GM18505 (cell line): Measurements from ENCODE around the gene OCEL1.

ENCODE experiments used
- ATAC-seq: cut with Tn5 transposase; IDR thresholded peaks from one replicate; pipeline ENCODE4 v1.9.1; 2021; ENCODE audit not compliant: unreplicated experiment
- POLR2A ChIP-seq: IDR thresholded peaks from 4 replicates; pipeline ENCODE4 v1.6.1; 2011; ENCODE audit warnings: borderline replicate concordance; ENCODE audit not compliant: insufficient read depth, insufficient read length; ENCODE audit errors: extremely low read depth

OCEL1 gene

DNA sequence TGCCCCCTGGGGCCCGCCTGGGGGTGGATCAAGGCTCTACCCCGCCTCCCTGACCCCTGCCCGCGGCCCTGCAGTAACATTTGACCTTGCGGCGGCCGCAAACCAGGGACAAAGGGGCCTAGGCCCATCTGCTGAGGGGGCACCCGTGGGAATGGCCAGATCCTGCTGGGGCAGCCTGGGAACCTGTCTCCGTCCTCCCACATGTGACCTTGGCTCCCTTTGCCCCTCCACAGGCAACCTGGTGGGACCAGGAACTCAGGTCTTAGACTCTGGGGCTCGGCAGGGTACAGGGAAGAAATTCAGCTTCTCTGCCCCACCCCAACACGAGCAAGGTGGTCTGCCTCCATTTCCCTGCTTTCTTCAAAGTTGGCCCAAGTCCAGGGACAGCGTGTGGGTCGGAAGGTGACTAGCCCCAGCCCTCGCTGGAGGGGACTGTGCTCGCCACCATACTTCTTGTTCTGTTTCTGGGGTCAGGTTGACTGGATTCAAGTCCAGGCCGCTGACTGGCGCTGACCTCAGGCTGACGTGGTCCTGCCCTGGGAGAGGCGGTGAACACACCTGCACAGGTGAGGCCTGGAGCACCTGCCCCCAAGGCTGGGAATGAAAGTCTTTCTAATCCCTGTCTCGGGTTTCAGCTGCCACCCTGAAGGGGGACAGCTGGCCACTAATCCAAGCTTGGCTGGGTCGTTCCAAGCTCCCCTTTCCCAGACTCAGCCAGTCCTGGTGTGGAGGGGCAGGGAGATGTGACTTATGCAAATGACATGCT lies 22.2 kb downstream of the OCEL1 start:
- ATAC-seq = no peak
- TF ChIP-seq POLR2A = no peak

DNA sequence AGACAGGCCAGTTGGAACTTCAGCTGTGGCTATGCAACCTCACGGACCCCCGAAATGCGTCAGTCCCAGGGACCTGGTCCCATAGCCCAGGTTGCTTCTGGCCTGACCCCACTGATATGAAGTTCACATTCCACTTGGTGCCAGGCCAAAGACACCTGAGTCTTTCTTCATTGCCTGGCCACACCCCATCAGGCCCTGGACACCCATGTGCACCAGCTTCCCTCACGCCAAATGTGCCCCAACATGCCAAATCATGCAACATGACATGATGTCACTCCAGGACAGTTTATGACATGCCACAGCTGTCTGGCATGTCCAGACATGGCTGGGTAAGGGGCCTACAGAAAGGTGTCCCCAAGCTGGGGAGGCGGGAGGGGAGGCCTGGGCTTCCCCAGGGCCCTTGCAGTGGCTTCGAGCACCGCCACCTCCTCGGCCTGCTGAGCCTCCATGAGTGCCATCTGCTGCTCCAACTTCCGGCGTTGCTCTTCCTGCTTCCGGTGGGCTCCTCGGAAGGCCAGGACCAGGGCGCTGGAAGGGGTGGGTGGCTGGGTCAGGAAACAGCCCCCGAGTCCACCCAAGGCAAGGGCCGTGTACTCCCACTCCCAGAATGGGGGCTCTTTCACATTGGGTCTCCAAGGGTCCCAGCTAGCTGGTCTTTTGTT lies 24.0 kb downstream of the OCEL1 start:
- ATAC-seq = no peak
- TF ChIP-seq POLR2A = no peak

DNA sequence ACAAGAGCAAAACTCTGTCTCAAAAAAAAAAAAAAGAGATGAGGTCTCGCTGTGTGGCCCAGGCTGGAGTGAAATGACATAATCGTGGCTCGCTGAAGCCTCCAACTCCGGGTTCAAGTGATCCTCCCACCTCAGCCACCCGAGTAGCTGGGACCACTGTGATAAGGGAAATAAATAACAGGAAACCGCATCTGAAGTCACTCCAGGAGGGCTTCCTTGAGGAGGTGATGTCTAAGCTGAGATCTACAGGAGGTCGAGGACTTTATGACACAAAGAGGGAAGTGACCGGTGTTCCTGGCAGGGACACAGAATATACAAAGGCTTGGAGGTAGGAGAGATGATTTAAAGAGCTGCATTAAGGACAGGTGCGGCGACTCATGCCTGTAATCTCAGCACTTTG lies 28.6 kb downstream of the OCEL1 start:
- no peak for ATAC-seq
- TF ChIP-seq POLR2A = no peak

DNA sequence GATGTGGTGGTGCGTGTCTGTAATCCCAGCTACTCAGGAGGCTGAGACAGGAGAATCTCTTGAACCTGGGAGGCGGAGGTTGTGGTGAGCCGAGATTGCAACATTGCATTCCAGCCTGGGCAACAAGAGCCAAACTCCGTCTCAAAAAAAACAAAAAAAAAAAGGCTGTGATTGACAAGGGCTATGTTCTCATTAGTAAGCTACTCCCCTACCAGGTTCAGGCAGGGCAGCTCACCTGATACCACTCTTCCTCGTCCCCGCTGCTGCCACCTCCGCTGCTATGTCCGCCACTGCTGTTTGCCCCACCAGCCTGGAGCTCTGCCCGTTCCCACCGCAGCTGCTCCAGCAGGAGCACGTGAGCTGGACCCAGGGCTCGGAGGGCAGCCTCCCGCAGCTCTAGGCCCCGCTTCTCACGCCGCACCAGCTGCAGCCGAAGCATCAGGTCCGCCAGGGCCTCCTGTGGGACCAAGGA lies 29.2 kb downstream of the OCEL1 start:
- no peak for ATAC-seq
- no peak for TF ChIP-seq POLR2A

DNA sequence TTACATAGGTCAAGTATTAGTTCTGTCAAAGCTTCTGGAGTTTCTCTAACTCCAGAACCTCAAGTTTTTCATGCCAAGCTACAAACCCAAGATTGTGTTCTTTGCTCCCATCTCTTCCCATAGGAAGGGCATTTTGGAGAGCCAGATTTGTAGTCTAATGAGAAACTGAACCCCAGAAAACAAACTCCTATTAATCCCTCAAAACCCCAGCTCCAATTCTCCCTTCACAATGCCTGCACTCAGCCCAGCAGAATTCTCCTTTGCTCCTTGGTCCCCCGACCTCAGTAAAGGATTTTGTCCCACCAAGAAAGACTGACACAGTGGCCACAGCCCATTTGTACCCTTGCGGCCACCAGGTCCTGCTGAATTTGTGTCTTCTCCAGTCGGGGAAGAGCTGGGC lies 30.1 kb downstream of the OCEL1 start:
- no peak for TF ChIP-seq POLR2A
- ATAC-seq = no peak

DNA sequence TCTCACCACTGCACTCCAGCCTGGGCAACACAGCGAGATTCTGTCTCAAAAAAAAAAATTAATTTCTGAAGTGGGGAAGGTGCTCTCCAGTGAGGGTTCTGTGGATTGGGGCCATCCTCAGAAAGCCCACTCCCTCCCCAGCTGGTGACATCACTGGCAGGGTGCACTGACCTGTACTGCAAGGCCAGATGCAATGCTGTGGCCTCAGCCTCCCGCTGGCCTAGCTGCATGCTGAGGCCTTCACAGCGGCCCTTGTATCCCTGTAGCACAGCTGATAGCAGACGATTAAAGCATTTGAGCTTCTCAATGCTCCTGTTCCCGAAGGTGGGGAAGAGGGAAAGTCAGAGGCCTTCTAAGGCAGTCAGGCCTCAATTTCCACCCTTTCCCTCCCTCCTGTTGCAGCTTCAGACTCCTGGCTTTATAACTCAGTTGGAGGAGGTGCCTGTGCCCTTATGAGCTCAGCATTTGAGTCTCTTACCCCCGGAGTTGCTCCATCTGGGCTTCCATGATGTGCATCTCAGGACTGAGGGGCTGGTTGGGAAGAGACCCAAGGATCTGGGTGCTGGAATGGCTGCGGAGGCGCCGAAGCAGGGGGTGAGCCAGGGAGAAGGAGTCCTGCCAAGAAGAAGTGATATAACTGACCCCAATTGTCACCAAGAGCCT lies 33.2 kb downstream of the OCEL1 start:
- no peak for ATAC-seq
- no peak for TF ChIP-seq POLR2A

DNA sequence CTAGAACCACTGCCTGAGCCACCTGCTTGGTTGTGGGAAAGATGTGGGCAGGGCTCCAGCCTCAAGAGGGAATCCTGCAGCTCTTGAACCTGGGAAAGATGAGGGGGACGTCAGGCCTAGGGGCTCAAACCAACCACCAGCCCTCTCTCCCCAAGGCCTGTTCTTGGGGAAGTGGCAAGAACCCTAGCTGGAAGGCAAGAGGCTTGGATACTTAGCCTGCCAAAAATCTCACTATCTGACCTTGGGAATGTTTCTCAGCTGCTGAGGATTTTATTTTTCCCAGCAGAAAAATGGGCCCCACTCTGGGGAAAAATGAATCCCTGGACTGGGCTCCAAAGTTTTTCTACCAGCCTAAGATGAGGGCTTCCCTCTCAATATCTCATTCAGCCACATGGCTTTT lies 33.9 kb downstream of the OCEL1 start:
- ATAC-seq = no peak
- TF ChIP-seq POLR2A = no peak

DNA sequence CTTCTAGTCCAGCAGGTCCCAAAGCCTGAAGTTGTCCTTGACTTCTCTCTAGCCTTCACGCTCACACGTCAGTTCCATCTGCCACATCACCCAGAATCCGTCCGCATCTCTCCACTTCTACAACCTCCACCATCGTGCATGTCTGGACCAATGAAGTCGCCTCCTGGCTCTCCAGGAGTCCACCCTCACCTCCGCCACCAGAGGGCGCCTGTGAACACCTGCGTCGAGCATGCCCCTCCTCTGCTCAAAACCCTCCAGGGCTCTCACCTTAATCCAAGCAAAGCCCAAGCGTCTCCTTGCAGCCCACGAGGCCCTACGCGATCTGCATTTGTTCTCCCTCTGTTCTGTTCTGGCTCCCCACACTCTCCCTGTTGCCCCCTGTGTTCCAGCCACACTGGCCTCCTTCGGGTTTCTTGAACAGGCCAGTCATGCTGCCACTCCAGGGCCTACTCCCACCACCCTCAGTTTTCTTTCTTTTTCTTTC lies 34.9 kb downstream of the OCEL1 start:
- TF ChIP-seq POLR2A = no peak
- no peak for ATAC-seq

DNA sequence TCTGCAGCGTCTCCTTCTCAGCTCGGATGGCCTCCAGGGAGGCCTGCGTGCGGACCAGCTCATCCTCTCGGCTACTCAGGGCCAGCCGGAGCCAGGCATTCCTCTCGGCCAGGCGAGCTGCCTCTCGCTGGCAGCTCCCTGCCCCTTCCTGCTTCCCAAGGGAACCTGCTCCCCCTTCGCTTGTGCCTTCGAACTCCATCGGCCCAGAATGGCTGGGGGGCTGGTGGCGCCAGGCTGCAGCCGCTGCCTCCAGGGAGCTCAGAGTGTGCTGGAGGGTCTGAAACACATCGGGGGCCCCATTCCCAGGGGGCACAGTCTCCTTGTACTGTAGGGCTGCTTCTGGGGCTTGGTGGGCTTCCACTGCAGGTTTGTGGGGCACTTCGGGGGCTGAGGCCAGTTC lies 36.5 kb downstream of the OCEL1 start:
- TF ChIP-seq POLR2A = no peak
- no peak for ATAC-seq

DNA sequence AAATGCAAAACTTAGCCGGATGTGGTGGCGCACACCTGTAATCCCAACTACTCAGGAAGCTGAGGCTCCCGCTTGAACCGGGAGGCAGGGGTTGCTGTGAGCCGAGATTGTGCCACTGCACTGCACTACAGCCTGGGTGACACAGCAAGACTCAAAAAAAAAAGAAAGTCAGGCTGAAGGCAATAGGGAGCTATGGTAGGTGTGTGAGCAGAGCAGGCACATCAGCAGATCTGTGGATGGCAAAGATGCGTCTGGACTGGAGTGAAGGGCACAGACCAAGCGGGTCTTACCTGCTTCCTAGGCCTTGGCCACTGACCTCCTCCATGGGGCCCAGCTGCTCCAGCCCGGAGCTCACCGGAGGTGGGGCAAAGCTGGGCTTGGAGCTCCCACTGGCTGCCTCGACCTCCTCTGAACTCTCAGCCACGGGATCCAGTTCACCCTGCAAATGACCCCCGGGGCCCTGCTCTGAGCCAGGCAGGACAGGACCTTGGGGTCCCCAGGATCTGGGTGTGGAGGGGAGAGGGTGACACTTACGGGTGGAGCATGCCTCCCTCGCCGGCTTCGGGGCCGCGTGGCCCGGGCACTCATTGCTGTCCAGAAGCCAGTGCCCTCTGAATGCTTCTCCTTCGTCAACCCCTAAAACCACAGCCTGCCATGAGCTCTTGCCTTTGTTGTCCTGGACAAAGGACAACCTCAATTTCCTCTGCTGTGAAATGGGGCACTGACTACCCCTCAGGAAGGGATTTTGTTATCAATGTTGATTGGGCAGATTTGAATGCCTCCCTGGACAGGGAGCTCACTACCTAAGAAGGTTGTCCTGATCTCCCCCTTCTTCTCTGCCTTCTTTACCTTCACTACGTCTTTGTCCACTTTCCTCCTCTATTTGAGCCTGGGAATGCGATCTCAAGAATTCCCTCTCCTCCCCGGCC lies 38.0 kb downstream of the OCEL1 start:
- ATAC-seq = no peak
- no peak for TF ChIP-seq POLR2A

DNA sequence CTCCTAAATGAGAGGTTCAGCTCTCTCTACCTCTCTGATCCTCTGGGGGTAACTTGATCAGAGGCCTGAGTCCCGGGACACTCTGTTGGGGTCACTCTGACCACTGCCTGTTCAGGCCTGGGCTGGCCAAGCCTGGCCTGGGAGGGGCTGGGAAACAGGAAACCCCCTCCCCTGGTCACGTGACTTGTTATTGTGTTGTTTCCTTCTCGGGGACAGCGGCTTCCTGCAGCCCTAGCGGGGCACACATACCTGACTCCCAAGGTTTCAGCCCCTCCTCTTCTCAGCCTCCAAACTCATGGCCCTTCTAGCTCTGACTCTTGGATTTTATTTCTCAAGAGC lies 38.6 kb downstream of the OCEL1 start, which contains the start of gene USHBP1:
TSS of gene USHBP1 (minus strand) at position 105 of the 339 bp plus-strand sequence. CDS start 446 bp downstream, outside the sequence.
- no peak for TF ChIP-seq POLR2A
- ATAC-seq = no peak

DNA sequence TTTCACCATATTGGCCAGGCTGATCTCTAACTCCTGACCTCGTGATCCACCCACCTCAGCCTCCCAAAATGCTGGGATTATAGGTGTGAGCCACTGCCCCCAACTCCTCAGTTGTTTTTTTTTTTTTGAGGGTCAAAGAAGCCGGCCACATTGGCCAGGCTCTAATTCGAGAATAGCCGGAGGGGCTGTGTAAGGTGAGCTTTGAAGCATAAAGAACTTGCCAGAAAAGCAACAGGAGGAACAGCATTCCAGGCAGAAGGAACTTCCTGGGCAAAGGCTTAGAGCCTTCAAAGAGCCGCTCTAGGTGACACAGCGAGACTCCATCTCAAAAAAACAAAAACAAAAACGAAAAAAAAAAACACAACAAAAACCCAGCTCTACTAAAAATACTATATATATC lies 40.0 kb downstream of the OCEL1 start:
- ATAC-seq = no peak
- no peak for TF ChIP-seq POLR2A

DNA sequence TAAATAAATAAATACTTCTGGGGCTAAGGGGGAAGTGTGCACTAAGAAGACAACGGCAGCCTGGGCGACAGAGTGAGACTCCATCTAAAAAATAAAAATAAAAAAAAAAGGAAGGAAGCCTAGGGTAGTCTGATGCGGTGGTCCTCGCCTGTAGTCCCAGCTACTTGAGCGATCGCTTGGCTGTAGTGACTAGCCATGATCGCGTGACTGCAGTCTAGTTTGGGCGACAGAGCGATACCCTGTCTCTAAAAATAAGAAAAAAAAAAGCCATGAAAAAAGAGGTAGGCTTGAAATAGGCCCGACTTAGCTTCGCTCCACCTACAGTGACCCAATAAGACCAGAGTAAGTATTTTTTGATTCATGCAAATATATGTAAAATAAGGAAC lies 40.6 kb downstream of the OCEL1 start:
- peak; percentile 54 for TF ChIP-seq POLR2A

More for the DNA sequence above, 40.6 kb downstream of the OCEL1 start:
- no peak for ATAC-seq
